ENCODE data around the gene GPC3.

GRCh38 chrX:133786382-133786781, 199.0 kb downstream of the GPC3 start:
- TF ChIP-seq, protein P1, sequence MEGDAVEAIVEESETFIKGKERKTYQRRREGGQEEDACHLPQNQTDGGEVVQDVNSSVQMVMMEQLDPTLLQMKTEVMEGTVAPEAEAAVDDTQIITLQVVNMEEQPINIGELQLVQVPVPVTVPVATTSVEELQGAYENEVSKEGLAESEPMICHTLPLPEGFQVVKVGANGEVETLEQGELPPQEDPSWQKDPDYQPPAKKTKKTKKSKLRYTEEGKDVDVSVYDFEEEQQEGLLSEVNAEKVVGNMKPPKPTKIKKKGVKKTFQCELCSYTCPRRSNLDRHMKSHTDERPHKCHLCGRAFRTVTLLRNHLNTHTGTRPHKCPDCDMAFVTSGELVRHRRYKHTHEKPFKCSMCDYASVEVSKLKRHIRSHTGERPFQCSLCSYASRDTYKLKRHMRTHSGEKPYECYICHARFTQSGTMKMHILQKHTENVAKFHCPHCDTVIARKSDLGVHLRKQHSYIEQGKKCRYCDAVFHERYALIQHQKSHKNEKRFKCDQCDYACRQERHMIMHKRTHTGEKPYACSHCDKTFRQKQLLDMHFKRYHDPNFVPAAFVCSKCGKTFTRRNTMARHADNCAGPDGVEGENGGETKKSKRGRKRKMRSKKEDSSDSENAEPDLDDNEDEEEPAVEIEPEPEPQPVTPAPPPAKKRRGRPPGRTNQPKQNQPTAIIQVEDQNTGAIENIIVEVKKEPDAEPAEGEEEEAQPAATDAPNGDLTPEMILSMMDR (IDR thresholded peaks at IDR 0.05), result no peak
- no peak for TF ChIP-seq POLR2A (IDR thresholded peaks at IDR 0.05)
- TF ChIP-seq POLR2AphosphoS5 (IDR thresholded peaks at IDR 0.05), result no peak
